ENCODE measurements around the gene REEP3. TPM values are rescaled to one million over a fixed set of nuclear protein-coding genes. Genes with fewer than 3 reads are reported as not detected.

Gene REEP3
- total and polyA plus RNA-seq, 7 experiments from 2014 or later: 1.6 to 21.6 (median 8.1) TPM

GRCh38 chr10:63547628-63548360 lies 26.6 kb downstream of the REEP3 start:
- Mint-ChIP-seq H3K4me3 (no peak overlapping the region), H3K27ac (no peak overlapping the region), H3K9me3 (no peaks in the 10 kb centered on the region), H3K27me3 (no peaks in the 10 kb centered on the region), H3K4me1 (peaks cover under 1 to 15% (median 8%) of the 10 kb centered on the region in 7 donors), H3K36me3 (peaks cover 0 to 17% (median 5%) of the 10 kb centered on the region in 5 donors)
- Histone ChIP-seq H3K27ac (ENCODE audit: low read depth, low read length) (no peak overlapping the region), H3K4me3 (ENCODE audit: low read length) (no peak overlapping the region), H3K27me3 (ENCODE audit: control insufficient read depth in 2 of 2, insufficient read depth in 2 of 2, low read length in 2 of 2) (no peaks in the 10 kb centered on the region), H3K9me3 (ENCODE audit: control insufficient read depth in 2 of 3, low read length in 3 of 3) (no peaks in the 10 kb centered on the region), H3K36me3 (ENCODE audit: control insufficient read depth in 2 of 3, insufficient read depth in 3 of 3, low read length in 3 of 3) (no peaks in the 10 kb centered on the region), H3K4me1 (ENCODE audit: control insufficient read depth in 2 of 2, insufficient read depth in 2 of 2, low read length in 2 of 2) (no peaks in the 10 kb centered on the region)
- ChIA-PET CTCF (interaction anchor here (0.7 kb wide), 1 partner anchor 97 kb away, joined by 3 read pairs; no protein-coding TSS in a partner anchor), POLR2A (no interaction called here)
- ATAC-seq: no peak
- no peak for DNase-seq
- intact Hi-C loops (cut with micrococcal nuclease): no loop called here

GRCh38 chr10:63548860-63549259 lies 27.7 kb downstream of the REEP3 start:
- Mint-ChIP-seq H3K27ac (no peak overlapping the region), H3K4me3 (no peak overlapping the region), H3K9me3 (peaks cover 0 to 1% (median 0%) of the 10 kb centered on the region in 11 donors), H3K36me3 (peaks cover 0 to 18% (median 5%) of the 10 kb centered on the region in 5 donors), H3K27me3 (no peaks in the 10 kb centered on the region), H3K4me1 (peaks cover 3 to 24% (median 12%) of the 10 kb centered on the region in 7 donors)
- H3K4me3 ChIP-seq (ENCODE audit: low read length): no peak overlapping the region
- ChIA-PET POLR2A (no interaction called here), CTCF (no interaction called here)
- intact Hi-C loops (cut with micrococcal nuclease): no loop called here
- H3K4me1 ChIP-seq (ENCODE audit: control insufficient read depth in 2 of 2, insufficient read depth in 2 of 2, low read length in 2 of 2): no peaks in the 10 kb centered on the region
- H3K9me3 ChIP-seq (ENCODE audit: control insufficient read depth in 2 of 3, low read length in 3 of 3): no peaks in the 10 kb centered on the region
- H3K27ac ChIP-seq (ENCODE audit: low read depth, low read length): no peak overlapping the region
- no peak for ATAC-seq
- DNase-seq: no peak
- H3K27me3 ChIP-seq (ENCODE audit: control insufficient read depth in 2 of 2, insufficient read depth in 2 of 2, low read length in 2 of 2): no peaks in the 10 kb centered on the region
- H3K36me3 ChIP-seq (ENCODE audit: control insufficient read depth in 2 of 3, insufficient read depth in 3 of 3, low read length in 3 of 3): no peaks in the 10 kb centered on the region

- no peaks in the 10 kb centered on the region for H3K27me3 ChIP-seq (ENCODE audit: control insufficient read depth in 2 of 2, insufficient read depth in 2 of 2, low read length in 2 of 2)
- ATAC-seq: no peak
- H3K4me1 ChIP-seq (ENCODE audit: control insufficient read depth in 2 of 2, insufficient read depth in 2 of 2, low read length in 2 of 2): no peaks in the 10 kb centered on the region
- peaks cover 0 to 1% (median 0%) of the 10 kb centered on the region in 11 donors for H3K9me3 Mint-ChIP-seq
- H3K4me3 Mint-ChIP-seq: no peak overlapping the region
- H3K36me3 ChIP-seq (ENCODE audit: control insufficient read depth in 2 of 3, insufficient read depth in 3 of 3, low read length in 3 of 3): no peaks in the 10 kb centered on the region
- peaks cover 8 to 28% (median 17%) of the 10 kb centered on the region in 7 donors for H3K4me1 Mint-ChIP-seq
- ChIA-PET POLR2A (no interaction called here), CTCF (no interaction called here)
- H3K27me3 Mint-ChIP-seq: no peaks in the 10 kb centered on the region
- peaks cover 0 to 17% (median 5%) of the 10 kb centered on the region in 5 donors for H3K36me3 Mint-ChIP-seq
- no peaks in the 10 kb centered on the region for H3K9me3 ChIP-seq (ENCODE audit: control insufficient read depth in 2 of 3, low read length in 3 of 3)
- no peak overlapping the region for H3K4me3 ChIP-seq (ENCODE audit: low read length)
- DNase-seq: no peak
- no peak overlapping the region for H3K27ac Mint-ChIP-seq
- intact Hi-C loops (cut with micrococcal nuclease): no loop called here
- H3K27ac ChIP-seq (ENCODE audit: low read depth, low read length): no peak overlapping the region
Observed at GRCh38 chr10:63549810-63550209, 28.6 kb downstream of the REEP3 start.

- peaks cover 0 to 1% (median 0%) of the 10 kb centered on the region in 11 donors for H3K9me3 Mint-ChIP-seq
- Histone ChIP-seq H3K4me1 (ENCODE audit: control insufficient read depth in 2 of 2, insufficient read depth in 2 of 2, low read length in 2 of 2) (peaks cover 0 to 8% of the 10 kb centered on the region in 2 donors), H3K4me3 (ENCODE audit: low read length) (no peak overlapping the region), H3K36me3 (ENCODE audit: control insufficient read depth in 2 of 3, insufficient read depth in 3 of 3, low read length in 3 of 3) (no peaks in the 10 kb centered on the region), H3K27me3 (ENCODE audit: control insufficient read depth in 2 of 2, insufficient read depth in 2 of 2, low read length in 2 of 2) (no peaks in the 10 kb centered on the region), H3K9me3 (ENCODE audit: control insufficient read depth in 2 of 3, low read length in 3 of 3) (no peaks in the 10 kb centered on the region), H3K27ac (ENCODE audit: low read depth, low read length) (no peak overlapping the region)
- peak overlapping the region in 5 of 9 donors; percentile 6 to 38 (median 14) for H3K27ac Mint-ChIP-seq
- POLR2A ChIA-PET: no interaction called here
- no peak overlapping the region for H3K4me3 Mint-ChIP-seq
- CTCF ChIA-PET: no interaction called here
- intact Hi-C loops (cut with micrococcal nuclease): no loop called here
- ATAC-seq (no peak), DNase-seq (no peak)
- no peaks in the 10 kb centered on the region for H3K27me3 Mint-ChIP-seq
- H3K36me3 Mint-ChIP-seq: peaks cover 0 to 6% (median under 1%) of the 10 kb centered on the region in 5 donors
- H3K4me1 Mint-ChIP-seq: peaks cover 8 to 28% (median 26%) of the 10 kb centered on the region in 7 donors
Observed at GRCh38 chr10:63553031-63553430, 31.8 kb downstream of the REEP3 start.

- Histone ChIP-seq H3K27ac (ENCODE audit: low read depth, low read length) (no peak overlapping the region), H3K4me1 (ENCODE audit: control insufficient read depth in 2 of 2, insufficient read depth in 2 of 2, low read length in 2 of 2) (peaks cover 0 to 8% of the 10 kb centered on the region in 2 donors), H3K4me3 (ENCODE audit: low read length) (no peak overlapping the region), H3K9me3 (ENCODE audit: control insufficient read depth in 2 of 3, low read length in 3 of 3) (no peaks in the 10 kb centered on the region), H3K36me3 (ENCODE audit: control insufficient read depth in 2 of 3, insufficient read depth in 3 of 3, low read length in 3 of 3) (no peaks in the 10 kb centered on the region), H3K27me3 (ENCODE audit: control insufficient read depth in 2 of 2, insufficient read depth in 2 of 2, low read length in 2 of 2) (no peaks in the 10 kb centered on the region)
- peaks cover 0 to 6% (median 0%) of the 10 kb centered on the region in 5 donors for H3K36me3 Mint-ChIP-seq
- peak overlapping the region in 1 of 9 donors; percentile 6 for H3K27ac Mint-ChIP-seq
- H3K4me3 Mint-ChIP-seq: no peak overlapping the region
- DNase-seq (no peak), ATAC-seq (no peak)
- H3K27me3 Mint-ChIP-seq: no peaks in the 10 kb centered on the region
- peaks cover 8 to 28% (median 26%) of the 10 kb centered on the region in 7 donors for H3K4me1 Mint-ChIP-seq
- POLR2A ChIA-PET: no interaction called here
- H3K9me3 Mint-ChIP-seq: peaks cover 0 to 1% (median 0%) of the 10 kb centered on the region in 11 donors
- intact Hi-C loops (cut with micrococcal nuclease): no loop called here
- CTCF ChIA-PET: no interaction called here
Observed at GRCh38 chr10:63553473-63553872, 32.3 kb downstream of the REEP3 start.

GRCh38 chr10:63554657-63555056 lies 33.5 kb downstream of the REEP3 start:
- intact Hi-C loops (cut with micrococcal nuclease): loop anchor here in 1 of 2 donors (2.0 kb wide), 1 partner anchor 32 kb away; no protein-coding TSS in a partner anchor
- H3K4me3 Mint-ChIP-seq: peak overlapping the region in 5 of 10 donors; percentile 3 to 62 (median 15)

More at GRCh38 chr10:63554657-63555056, 33.5 kb downstream of the REEP3 start:
- Histone ChIP-seq H3K9me3 (ENCODE audit: control insufficient read depth in 2 of 3, low read length in 3 of 3) (no peaks in the 10 kb centered on the region), H3K27me3 (ENCODE audit: control insufficient read depth in 2 of 2, insufficient read depth in 2 of 2, low read length in 2 of 2) (no peaks in the 10 kb centered on the region), H3K4me1 (ENCODE audit: control insufficient read depth in 2 of 2, insufficient read depth in 2 of 2, low read length in 2 of 2) (peaks cover 0 to 8% of the 10 kb centered on the region in 2 donors), H3K27ac (ENCODE audit: low read depth, low read length) (no peak overlapping the region), H3K4me3 (ENCODE audit: low read length) (no peak overlapping the region), H3K36me3 (ENCODE audit: control insufficient read depth in 2 of 3, insufficient read depth in 3 of 3, low read length in 3 of 3) (no peaks in the 10 kb centered on the region)
- peaks cover 9 to 29% (median 26%) of the 10 kb centered on the region in 7 donors for H3K4me1 Mint-ChIP-seq
- peak overlapping the region; percentile 4 to 86 (median 43) for H3K27ac Mint-ChIP-seq
- DNase-seq: peak in 7 of 9 donors; percentile 38 to 63 (median 44)
- peaks cover 0 to 6% (median 0%) of the 10 kb centered on the region in 5 donors for H3K36me3 Mint-ChIP-seq
- H3K27me3 Mint-ChIP-seq: no peaks in the 10 kb centered on the region
- H3K9me3 Mint-ChIP-seq: peaks cover 0 to 1% (median 0%) of the 10 kb centered on the region in 11 donors
- ATAC-seq: peak; percentile 94
- POLR2A ChIA-PET: no interaction called here
- CTCF ChIA-PET: interaction anchor here (0.6 kb wide), 1 partner anchor 222 kb away, joined by 4 read pairs; no protein-coding TSS in a partner anchor
